CD4-positive, CD25-positive, alpha-beta regulatory T cell (primary cell): ENCODE data around the gene ATG4B. TPM values are rescaled to one million over a fixed set of nuclear protein-coding genes. Genes with fewer than 3 reads are reported as not detected.

Experiments
- ATAC-seq, 2 donors: fragments of 150-1000 bp; cut with Tn5 transposase; one replicate each; pipeline ENCODE4 v1.10.0; 2021; ENCODE audit warnings: low read depth in 2 of 2, moderate number of reproducible peaks in 2 of 2, moderate library complexity in 1 of 2
- DNase-seq, 3 donors: peaks; one replicate each; pipeline versions ENCODE4 v3.0.0 to v3.0.0-alpha.2; 2012 to 2022; ENCODE audit warnings: mixed read lengths in 1 of 3
- H3K27ac ChIP-seq: one replicate; pipeline ENCODE4 v1.7.0; 2013; ENCODE audit warnings: mild to moderate bottlenecking, low read length; ENCODE audit not compliant: insufficient read depth, poor library complexity, severe bottlenecking
- H3K27me3 ChIP-seq: one replicate; pipeline ENCODE4 v1.7.0; 2013; ENCODE audit warnings: low read length; ENCODE audit not compliant: control insufficient read depth, insufficient read depth
- H3K36me3 ChIP-seq: one replicate; pipeline ENCODE4 v1.7.0; 2013; ENCODE audit warnings: mild to moderate bottlenecking, low read length, moderate library complexity; ENCODE audit not compliant: control insufficient read depth, insufficient read depth
- H3K4me1 ChIP-seq: 2 replicates; pipeline ENCODE4 v1.7.0; 2013; ENCODE audit warnings: mild to moderate bottlenecking, low read length; ENCODE audit not compliant: insufficient read depth, control insufficient read depth, poor library complexity, severe bottlenecking
- H3K4me3 ChIP-seq: one replicate; pipeline ENCODE4 v1.7.0; 2013; ENCODE audit warnings: low read depth, mild to moderate bottlenecking, low read length, moderate library complexity
- H3K9me3 ChIP-seq, 2 experiments: 1 replicate in 1 of 2; 2 replicates in 1 of 2; pipeline ENCODE4 v1.7.0; 2013; ENCODE audit warnings: low read length in 2 of 2, mild to moderate bottlenecking in 1 of 2, moderate library complexity in 1 of 2; ENCODE audit not compliant: control insufficient read depth in 2 of 2
- H3K27ac Mint-ChIP-seq, 3 donors: one replicate each; pipeline ENCODE4 v1.8.0; 2020 to 2022; ENCODE audit warnings: mild to moderate bottlenecking in 3 of 3, mixed read lengths in 3 of 3, moderate library complexity in 2 of 3
- H3K27me3 Mint-ChIP-seq: one replicate; pipeline ENCODE4 v1.8.0; 2022; ENCODE audit warnings: mild to moderate bottlenecking, mixed read lengths
- H3K36me3 Mint-ChIP-seq: one replicate; pipeline ENCODE4 v1.8.0; 2020; ENCODE audit warnings: mixed read lengths
- H3K4me1 Mint-ChIP-seq, 4 donors: one replicate each; pipeline ENCODE4 v1.8.0; 2020 to 2022; ENCODE audit warnings: mixed read lengths in 4 of 4, mild to moderate bottlenecking in 1 of 4
- H3K4me3 Mint-ChIP-seq, 4 donors: one replicate each; pipeline ENCODE4 v1.8.0; 2020 to 2022; ENCODE audit warnings: mild to moderate bottlenecking in 4 of 4, mixed read lengths in 4 of 4, moderate library complexity in 3 of 4
- H3K9me3 Mint-ChIP-seq, 7 donors: one replicate each; pipeline ENCODE4 v1.8.0; 2020 to 2022; ENCODE audit warnings: mixed read lengths in 7 of 7, mild to moderate bottlenecking in 3 of 7, moderate library complexity in 2 of 7
- polyA plus RNA-seq, 4 donors: library from polyadenylated mRNA; unstranded; fragments of 300-500 nt; fragmentation: Illumina TruSeq; gene quantifications; one replicate each; pipeline ENCODE4 v1.2.3, GENCODE V29; 2021
- total RNA-seq: library from RNA; stranded (reverse); gene quantifications from one replicate; pipeline ENCODE4 v1.2.3, GENCODE V29; 2022

The ATG4B gene
- total and polyA plus RNA-seq, 5 donors from 2014 or later: 43.7 to 158 (median 56.8) TPM

DNA sequence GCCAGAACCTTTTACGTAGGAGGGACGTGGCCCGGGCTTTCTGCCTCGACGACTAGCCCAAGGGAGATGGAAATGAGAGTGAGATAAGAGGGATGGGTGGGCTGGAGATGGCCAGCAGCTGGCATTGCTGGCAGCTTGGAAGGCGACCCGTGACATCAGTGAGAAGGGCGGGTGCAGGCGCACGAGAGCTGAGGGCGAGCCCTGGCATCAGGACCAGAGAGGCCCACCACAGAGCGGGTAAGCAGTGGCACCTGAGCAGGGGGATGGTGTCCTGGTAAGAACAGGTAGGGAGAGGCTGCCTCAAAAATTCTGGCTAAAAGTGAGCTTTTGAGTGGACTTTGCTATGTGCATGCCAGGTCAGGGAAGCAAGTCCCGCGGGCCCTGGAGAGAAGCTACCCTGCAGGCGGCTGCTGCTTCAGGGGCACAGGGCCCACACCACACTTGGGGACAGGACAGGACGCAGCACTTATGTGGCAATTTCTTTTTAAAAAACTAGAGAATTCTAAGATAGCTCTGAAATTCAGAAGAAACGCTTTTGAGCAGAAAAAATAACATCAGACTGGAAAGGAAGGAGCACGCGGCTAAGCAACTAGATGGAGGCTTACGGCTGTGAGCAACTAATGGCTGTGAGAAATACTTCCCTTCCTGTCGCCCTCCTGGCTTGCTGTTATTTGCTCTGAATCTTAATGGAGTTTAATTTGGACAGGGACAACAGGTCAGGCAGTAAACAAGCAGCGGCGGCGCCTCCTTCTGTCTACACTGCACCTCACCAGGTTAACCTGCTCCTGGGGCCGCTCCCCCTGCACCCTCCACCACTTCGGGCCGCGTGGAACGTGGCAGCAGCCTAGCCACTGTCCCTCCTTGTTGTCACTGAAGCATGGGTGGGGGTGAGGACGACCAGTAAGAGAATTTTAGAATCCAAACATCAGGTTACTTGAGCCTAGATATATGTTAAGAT is 21.0 kb upstream of the ATG4B start:
- Histone ChIP-seq H3K36me3 (no peaks in the 10 kb centered on the region), H3K4me3 (peak overlapping the region; percentile 91), H3K27me3 (no peaks in the 10 kb centered on the region), H3K4me1 (peaks cover 18% of the 10 kb centered on the region), H3K27ac (peak overlapping the region; percentile 75), H3K9me3 (no peaks in the 10 kb centered on the region)
- Mint-ChIP-seq H3K36me3 (peaks cover 6% of the 10 kb centered on the region), H3K9me3 (no peaks in the 10 kb centered on the region), H3K4me3 (peak overlapping the region; percentile 54 to 95 (median 92)), H3K27me3 (no peaks in the 10 kb centered on the region), H3K4me1 (peaks cover 9 to 52% (median 38%) of the 10 kb centered on the region in 4 donors), H3K27ac (peak overlapping the region; percentile 46 to 95 (median 92))
- ATAC-seq (no peak), DNase-seq (no peak)

DNA sequence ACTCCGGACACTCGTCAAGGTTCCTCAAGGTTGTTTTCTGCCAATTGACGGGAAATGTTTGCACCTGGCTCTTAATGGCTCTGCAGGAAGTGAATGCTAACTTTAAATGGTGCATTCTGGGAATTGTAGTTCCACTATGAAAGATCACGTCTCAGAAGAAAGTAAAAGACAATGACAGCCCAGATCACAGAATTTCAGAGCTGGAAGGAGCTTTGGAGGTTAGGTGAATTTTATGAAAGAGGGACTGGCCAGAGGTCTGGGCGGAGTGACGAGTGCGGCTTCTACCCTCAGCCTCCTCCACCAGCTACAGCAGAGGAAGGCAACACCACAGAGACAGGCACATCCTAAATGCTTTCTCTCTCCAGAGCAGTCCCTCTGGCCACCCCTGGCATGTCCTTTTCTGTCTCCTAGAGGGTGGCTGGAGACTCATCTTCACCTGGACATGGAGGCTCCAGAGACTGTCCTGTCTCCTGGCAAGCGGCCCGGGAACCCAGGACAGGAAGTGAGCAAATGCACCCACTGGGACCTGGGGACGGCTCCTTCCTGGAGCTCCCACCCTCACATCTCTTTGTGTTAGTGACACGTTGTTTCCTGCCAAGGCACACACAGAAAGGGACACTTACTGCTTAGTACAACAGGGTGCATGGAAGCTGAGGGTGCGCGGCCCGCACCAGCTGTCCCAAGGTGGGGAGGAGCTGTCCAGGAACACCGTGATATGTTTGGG is 19.9 kb upstream of the ATG4B start:
- peak overlapping the region; percentile 82 to 95 (median 92) for H3K4me3 Mint-ChIP-seq

DNA sequence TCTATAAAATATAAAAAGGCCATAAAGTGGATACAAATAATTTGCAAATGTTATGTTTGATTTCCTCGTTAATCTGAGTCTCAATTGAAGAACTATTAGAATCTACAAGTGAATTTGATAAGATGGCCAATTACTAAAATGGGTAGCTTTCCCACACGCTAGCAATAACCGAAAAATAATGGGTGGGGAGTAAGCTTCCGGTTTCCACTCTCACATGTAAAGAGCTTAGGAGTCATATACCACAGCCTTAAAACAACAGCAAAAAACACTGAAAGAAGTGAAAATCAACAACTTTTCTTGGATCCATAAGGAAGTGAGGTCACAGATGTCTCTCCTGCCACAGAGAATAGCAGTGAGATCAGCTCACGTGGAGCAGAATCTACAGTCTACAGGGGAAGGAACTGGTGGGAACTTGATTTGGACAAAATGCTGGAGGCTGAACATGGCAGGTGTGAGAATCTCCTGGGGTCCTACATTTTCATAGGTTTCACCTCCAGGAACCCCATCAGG is 19.1 kb upstream of the ATG4B start:
- H3K9me3 Mint-ChIP-seq: no peaks in the 10 kb centered on the region
- H3K27me3 Mint-ChIP-seq: no peaks in the 10 kb centered on the region
- Histone ChIP-seq H3K27ac (peak overlapping the region; percentile 75), H3K4me1 (peaks cover 18% of the 10 kb centered on the region), H3K36me3 (no peaks in the 10 kb centered on the region), H3K27me3 (no peaks in the 10 kb centered on the region), H3K4me3 (peak overlapping the region; percentile 91), H3K9me3 (no peaks in the 10 kb centered on the region)
- H3K36me3 Mint-ChIP-seq: peaks cover 8% of the 10 kb centered on the region
- peaks cover 11 to 45% (median 33%) of the 10 kb centered on the region in 4 donors for H3K4me1 Mint-ChIP-seq
- peak overlapping the region; percentile 82 to 95 (median 92) for H3K4me3 Mint-ChIP-seq
- ATAC-seq (no peak), DNase-seq (peak in 1 of 3 donors; percentile 21)
- peak overlapping the region in 2 of 3 donors; percentile 90 to 92 for H3K27ac Mint-ChIP-seq

More for the DNA sequence above, 19.9 kb upstream of the ATG4B start:
- no peaks in the 10 kb centered on the region for H3K36me3 ChIP-seq
- peak overlapping the region; percentile 75 for H3K27ac ChIP-seq
- ATAC-seq: peak; percentile 74 to 75
- H3K27me3 ChIP-seq: no peaks in the 10 kb centered on the region
- H3K4me1 Mint-ChIP-seq: peaks cover 11 to 45% (median 34%) of the 10 kb centered on the region in 4 donors
- peaks cover 18% of the 10 kb centered on the region for H3K4me1 ChIP-seq
- H3K36me3 Mint-ChIP-seq: peaks cover 8% of the 10 kb centered on the region
- H3K4me3 ChIP-seq: peak overlapping the region; percentile 91
- peak; percentile 19 to 82 (median 69) for DNase-seq
- no peaks in the 10 kb centered on the region for H3K9me3 ChIP-seq
- H3K27ac Mint-ChIP-seq: peak overlapping the region; percentile 90 to 98 (median 92)
- H3K27me3 Mint-ChIP-seq: no peaks in the 10 kb centered on the region
- H3K9me3 Mint-ChIP-seq: no peaks in the 10 kb centered on the region

DNA sequence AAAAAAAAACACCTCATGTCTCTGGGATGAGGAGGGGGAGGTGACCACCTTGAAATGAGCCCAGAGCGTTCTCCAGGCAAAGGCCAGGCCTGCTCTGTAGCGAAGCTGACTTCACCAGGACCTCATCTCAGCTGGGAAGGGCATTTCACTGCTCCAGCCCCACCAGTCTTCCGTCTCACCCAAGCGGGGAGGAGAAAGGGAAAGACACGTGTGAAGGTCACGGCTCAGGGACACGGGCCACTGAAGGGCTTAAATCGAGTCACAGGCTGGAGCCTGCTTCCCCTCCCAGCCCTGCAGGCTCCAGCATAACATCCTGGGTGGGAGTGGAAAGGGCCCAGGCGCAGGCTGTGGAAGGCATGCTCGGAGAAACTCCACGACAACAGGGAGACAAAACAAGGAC is 18.7 kb upstream of the ATG4B start:
- Mint-ChIP-seq H3K36me3 (peaks cover 8% of the 10 kb centered on the region), H3K27me3 (no peaks in the 10 kb centered on the region), H3K4me3 (peak overlapping the region in 2 of 4 donors; percentile 50 to 81), H3K4me1 (peaks cover 11 to 47% (median 31%) of the 10 kb centered on the region in 4 donors), H3K9me3 (no peaks in the 10 kb centered on the region), H3K27ac (peak overlapping the region in 1 of 3 donors; percentile 92)
- H3K27ac ChIP-seq: no peak overlapping the region
- H3K4me1 ChIP-seq: peaks cover 18% of the 10 kb centered on the region
- no peaks in the 10 kb centered on the region for H3K27me3 ChIP-seq
- no peaks in the 10 kb centered on the region for H3K36me3 ChIP-seq
- DNase-seq (no peak), ATAC-seq (no peak)
- H3K9me3 ChIP-seq: no peaks in the 10 kb centered on the region
- H3K4me3 ChIP-seq: no peak overlapping the region

DNA sequence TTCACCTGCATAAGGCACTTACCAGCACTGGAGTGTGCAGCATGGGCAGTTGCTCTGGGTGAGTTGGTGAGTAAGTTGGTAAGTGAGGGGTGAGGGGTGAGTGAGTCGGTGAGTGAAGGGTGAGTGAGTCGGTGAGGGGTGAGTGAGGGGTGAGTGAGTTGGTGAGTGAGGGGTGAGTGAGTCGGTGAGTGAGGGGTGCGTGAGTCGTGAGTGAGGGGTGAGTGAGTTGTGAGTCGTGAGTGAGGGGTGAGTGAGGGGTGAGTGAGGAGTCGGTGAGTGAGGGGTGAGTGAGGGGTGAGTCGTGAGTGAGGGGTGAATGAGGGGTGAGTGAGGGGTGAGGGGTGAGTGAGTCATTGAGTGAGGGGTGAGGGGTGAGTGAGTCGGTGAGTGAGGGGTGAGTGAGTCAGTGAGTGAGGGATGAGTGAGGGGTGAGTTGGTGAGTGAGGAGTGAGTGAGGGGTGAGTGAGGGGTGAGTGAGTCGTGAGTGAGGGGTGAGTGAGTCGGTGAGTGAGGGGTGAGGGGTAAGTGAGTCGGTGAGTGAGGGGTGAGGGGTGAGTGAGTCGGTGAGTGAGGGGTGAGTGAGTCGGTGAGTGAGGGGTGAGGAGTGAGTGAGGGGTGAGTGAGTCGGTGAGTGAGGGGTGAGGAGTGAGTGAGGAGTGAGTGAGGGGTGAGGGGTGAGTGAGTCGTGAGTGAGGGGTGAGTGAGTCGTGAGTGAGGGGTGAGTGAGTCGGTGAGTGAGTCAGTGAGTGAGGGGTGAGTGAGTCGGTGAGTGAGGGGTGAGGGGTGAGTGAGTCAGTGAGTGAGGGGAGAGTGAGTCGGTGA is 17.7 kb upstream of the ATG4B start:
- Histone ChIP-seq H3K4me1 (peaks cover 18% of the 10 kb centered on the region), H3K27ac (no peak overlapping the region), H3K27me3 (no peaks in the 10 kb centered on the region), H3K4me3 (no peak overlapping the region), H3K9me3 (no peaks in the 10 kb centered on the region), H3K36me3 (no peaks in the 10 kb centered on the region)
- H3K36me3 Mint-ChIP-seq: peaks cover 8% of the 10 kb centered on the region
- H3K27ac Mint-ChIP-seq: no peak overlapping the region
- peaks cover 11 to 48% (median 31%) of the 10 kb centered on the region in 4 donors for H3K4me1 Mint-ChIP-seq
- ATAC-seq (no peak), DNase-seq (no peak)
- no peaks in the 10 kb centered on the region for H3K9me3 Mint-ChIP-seq
- no peak overlapping the region for H3K4me3 Mint-ChIP-seq
- no peaks in the 10 kb centered on the region for H3K27me3 Mint-ChIP-seq

DNA sequence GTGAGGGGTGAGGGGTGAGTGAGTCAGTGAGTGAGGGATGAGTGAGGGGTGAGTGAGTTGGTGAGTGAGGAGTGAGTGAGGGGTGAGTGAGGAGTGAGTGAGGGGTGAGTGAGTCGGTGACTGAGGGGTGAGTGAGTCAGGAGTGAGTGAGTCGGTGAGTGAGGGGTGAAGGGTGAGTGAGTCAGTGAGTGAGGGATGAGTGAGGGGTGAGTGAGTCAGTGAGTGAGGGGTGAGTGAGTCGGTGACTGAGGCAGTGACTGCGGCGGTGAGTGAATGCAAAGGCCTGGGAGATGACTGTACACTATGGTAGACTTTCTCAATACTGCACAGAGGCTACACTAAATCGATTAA is 17.1 kb upstream of the ATG4B start:
- Histone ChIP-seq H3K9me3 (no peaks in the 10 kb centered on the region), H3K4me3 (no peak overlapping the region), H3K27ac (no peak overlapping the region), H3K27me3 (no peaks in the 10 kb centered on the region), H3K4me1 (peaks cover 18% of the 10 kb centered on the region), H3K36me3 (no peaks in the 10 kb centered on the region)
- DNase-seq (peak in 1 of 3 donors; percentile 12), ATAC-seq (peak in 1 of 2 donors; percentile 18)
- Mint-ChIP-seq H3K36me3 (peaks cover 8% of the 10 kb centered on the region), H3K9me3 (no peaks in the 10 kb centered on the region), H3K4me1 (peaks cover 11 to 44% (median 30%) of the 10 kb centered on the region in 4 donors), H3K27me3 (no peaks in the 10 kb centered on the region), H3K4me3 (no peak overlapping the region), H3K27ac (no peak overlapping the region)

DNA sequence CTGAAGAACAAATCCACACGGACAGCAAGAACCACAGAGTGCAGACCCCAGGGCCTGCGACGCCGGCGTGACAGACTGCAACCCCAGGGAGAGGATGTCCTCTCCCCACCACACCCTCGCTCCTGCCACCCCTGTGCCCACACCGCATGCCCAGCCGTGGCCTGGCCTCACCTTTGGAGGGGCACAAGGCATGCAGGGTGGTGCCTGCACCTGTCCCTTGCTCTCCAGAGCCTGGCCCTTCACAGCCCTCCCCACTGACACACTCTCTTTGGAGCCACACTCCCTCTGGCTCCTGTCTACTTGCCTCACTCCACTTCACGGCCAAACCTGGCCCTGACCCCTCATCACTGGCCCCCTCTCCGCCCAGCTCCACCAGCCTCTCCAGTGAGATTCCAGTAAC is 9.8 kb upstream of the ATG4B start:
- DNase-seq: no peak
- H3K36me3 ChIP-seq: peaks cover 13% of the 10 kb centered on the region
- H3K4me3 ChIP-seq: no peak overlapping the region
- no peaks in the 10 kb centered on the region for H3K9me3 ChIP-seq
- Mint-ChIP-seq H3K36me3 (peaks cover 4% of the 10 kb centered on the region), H3K4me1 (peaks cover 0 to 29% (median 17%) of the 10 kb centered on the region in 4 donors), H3K27me3 (no peaks in the 10 kb centered on the region), H3K27ac (peak overlapping the region in 1 of 3 donors; percentile 47), H3K4me3 (no peak overlapping the region), H3K9me3 (no peaks in the 10 kb centered on the region)
- no peak for ATAC-seq
- no peaks in the 10 kb centered on the region for H3K27me3 ChIP-seq
- H3K27ac ChIP-seq: no peak overlapping the region
- no peaks in the 10 kb centered on the region for H3K4me1 ChIP-seq
